Measurements from ENCODE around the gene ZFHX3. TPM values are rescaled to one million over a fixed set of nuclear protein-coding genes. Genes with fewer than 3 reads are reported as not detected.

The ZFHX3 gene
- total RNA-seq, 4 donors from 2014 or later = 36.3 to 44.0 (median 38.1) TPM

GRCh38 chr16:73036074-73036826 is 11.7 kb downstream of the ZFHX3 start:
- Histone ChIP-seq H3K9me3 (no peaks in the 10 kb centered on the region), H3K4me3 (no peak overlapping the region), H3K27ac (peak overlapping the region in 2 of 4 donors; percentile 6 to 33), H3K4me1 (peaks cover 0 to 79% (median 16%) of the 10 kb centered on the region in 4 donors), H3K36me3 (no peaks in the 10 kb centered on the region), H3K27me3 (no peaks in the 10 kb centered on the region)
- no peak for DNase-seq (ENCODE audit: low spot score in 2 of 2)
- TF ChIP-seq CTCF (IDR thresholded peaks at IDR 0.05) = no peak
- 54 to 57% methylated on average over 18 of the region's 19 CpGs for WGBS, 2 donors

GRCh38 chr16:73034374-73034773 is 13.6 kb downstream of the ZFHX3 start:
- 63 to 81% methylated on average over 3 to 4 of the region's 4 CpGs for WGBS, 2 donors
- no peaks in the 10 kb centered on the region for H3K27me3 ChIP-seq
- H3K36me3 ChIP-seq = no peaks in the 10 kb centered on the region
- TF ChIP-seq EP300 (IDR thresholded peaks at IDR 0.05) = no peak
- TF ChIP-seq CTCF (IDR thresholded peaks at IDR 0.05) = no peak
- no peak for TF ChIP-seq POLR2A (IDR thresholded peaks at IDR 0.05)
- no peaks in the 10 kb centered on the region for H3K9me3 ChIP-seq
- no peak overlapping the region for H3K27ac ChIP-seq
- peaks cover 0 to 73% (median 16%) of the 10 kb centered on the region in 4 donors for H3K4me1 ChIP-seq
- H3K4me3 ChIP-seq = no peak overlapping the region
- no peak for DNase-seq (ENCODE audit: low spot score in 2 of 2)

GRCh38 chr16:73033271-73033998 is 14.5 kb downstream of the ZFHX3 start:
- Histone ChIP-seq H3K36me3 (no peaks in the 10 kb centered on the region), H3K4me1 (peaks cover 0 to 75% (median 16%) of the 10 kb centered on the region in 4 donors), H3K27ac (peak overlapping the region in 3 of 4 donors; percentile 10 to 47 (median 32)), H3K27me3 (no peaks in the 10 kb centered on the region), H3K4me3 (no peak overlapping the region), H3K9me3 (no peaks in the 10 kb centered on the region)
- TF ChIP-seq POLR2A (IDR thresholded peaks at IDR 0.05) (no peak), EP300 (IDR thresholded peaks at IDR 0.05) (no peak), CTCF (IDR thresholded peaks at IDR 0.05) (no peak)
- no peak for DNase-seq (ENCODE audit: low spot score in 2 of 2)
- 42 to 52% methylated on average over 14 to 20 of the region's 20 CpGs for WGBS, 2 donors

- Histone ChIP-seq H3K4me1 (peaks cover 0 to 78% (median 16%) of the 10 kb centered on the region in 4 donors), H3K9me3 (no peaks in the 10 kb centered on the region), H3K4me3 (no peak overlapping the region), H3K27me3 (no peaks in the 10 kb centered on the region), H3K36me3 (no peaks in the 10 kb centered on the region), H3K27ac (peak overlapping the region in 3 of 4 donors; percentile 10 to 47 (median 32))
- 61 to 65% methylated on average over 10 of the region's 10 CpGs for WGBS, 2 donors
- TF ChIP-seq CTCF (IDR thresholded peaks at IDR 0.05) (no peak), EP300 (IDR thresholded peaks at IDR 0.05) (peak in 1 of 2 donors; percentile 13), POLR2A (IDR thresholded peaks at IDR 0.05) (no peak)
- no peak for DNase-seq (ENCODE audit: low spot score in 2 of 2)
These were observed 15.2 kb downstream of the ZFHX3 start for GRCh38 chr16:73032541-73033270.

Data from tibial nerve (tissue), 4 donors.